ENCODE results near the gene EEA1. TPM values are rescaled to one million over a fixed set of nuclear protein-coding genes. Genes with fewer than 3 reads are reported as not detected.

Gene EEA1
- total RNA-seq, 1 donor from 2014 or later = 18.9 TPM

GRCh38 chr12:92890601-92891106, 38.4 kb downstream of the EEA1 start:
- no peak for DNase-seq (ENCODE audit: low read depth, low spot score)

GRCh38 chr12:92886131-92886530, 43.0 kb downstream of the EEA1 start:
- no peak for DNase-seq (ENCODE audit: low read depth, low spot score)

- no peak for DNase-seq (ENCODE audit: low read depth, low spot score)
These were observed 49.3 kb downstream of the EEA1 start for GRCh38 chr12:92879698-92880322.

- DNase-seq (ENCODE audit: low read depth, low spot score) = no peak
These were observed 51.2 kb downstream of the EEA1 start for GRCh38 chr12:92877904-92878303.

GRCh38 chr12:92876496-92876895, 52.6 kb downstream of the EEA1 start:
- no peak for DNase-seq (ENCODE audit: low read depth, low spot score)

GRCh38 chr12:92871116-92871515, 58.0 kb downstream of the EEA1 start:
- DNase-seq (ENCODE audit: low read depth, low spot score) = no peak

- DNase-seq (ENCODE audit: low read depth, low spot score) = no peak
These were observed 62.7 kb downstream of the EEA1 start for GRCh38 chr12:92866418-92866817.

- no peak for DNase-seq (ENCODE audit: low read depth, low spot score)
These were observed 65.8 kb downstream of the EEA1 start for GRCh38 chr12:92863251-92863650.

GRCh38 chr12:92861381-92861780, 67.7 kb downstream of the EEA1 start:
- no peak for DNase-seq (ENCODE audit: low read depth, low spot score)

- DNase-seq (ENCODE audit: low read depth, low spot score) = no peak
These were observed 68.6 kb downstream of the EEA1 start for GRCh38 chr12:92860521-92860920.

- DNase-seq (ENCODE audit: low read depth, low spot score) = no peak
These were observed 69.3 kb downstream of the EEA1 start for GRCh38 chr12:92859650-92860386.

GRCh38 chr12:92857818-92858217, 71.3 kb downstream of the EEA1 start:
- no peak for DNase-seq (ENCODE audit: low read depth, low spot score)

- DNase-seq (ENCODE audit: low read depth, low spot score) = no peak
These were observed 74.8 kb downstream of the EEA1 start for GRCh38 chr12:92854344-92854743.

- DNase-seq (ENCODE audit: low read depth, low spot score) = no peak
These were observed 80.4 kb downstream of the EEA1 start for GRCh38 chr12:92848740-92849139.

- DNase-seq (ENCODE audit: low read depth, low spot score) = no peak
These were observed 81.7 kb downstream of the EEA1 start for GRCh38 chr12:92847368-92847767.

GRCh38 chr12:92845329-92845728, 83.8 kb downstream of the EEA1 start:
- no peak for DNase-seq (ENCODE audit: low read depth, low spot score)

- no peak for DNase-seq (ENCODE audit: low read depth, low spot score)
These were observed 84.8 kb downstream of the EEA1 start for GRCh38 chr12:92844151-92844763.

- DNase-seq (ENCODE audit: low read depth, low spot score) = no peak
These were observed 99.3 kb downstream of the EEA1 start for GRCh38 chr12:92829686-92830282.

- no peak for DNase-seq (ENCODE audit: low read depth, low spot score)
These were observed 100.5 kb downstream of the EEA1 start for GRCh38 chr12:92828565-92828964.

- peak; percentile 10 for DNase-seq (ENCODE audit: low read depth, low spot score)
These were observed 101.2 kb downstream of the EEA1 start for GRCh38 chr12:92827836-92828431.

GRCh38 chr12:92821142-92821541, 108.0 kb downstream of the EEA1 start:
- peak; percentile 10 for DNase-seq (ENCODE audit: low read depth, low spot score)

GRCh38 chr12:92814584-92814983, 114.5 kb downstream of the EEA1 start:
- no peak for DNase-seq (ENCODE audit: low read depth, low spot score)
